Tibial nerve (tissue), 3 donors: ENCODE results near the gene MAP3K12.

Source experiments
- CTCF ChIP-seq, 5 experiments: fragments of 200-600 bp in 3 of 5; fragments of 450-650 bp in 2 of 5; sonication (generic) in 3 of 5; IDR thresholded peaks; one replicate each; pipeline ENCODE4 v1.5.1; 2016 to 2019; ENCODE audit warnings: antibody characterized with exemption in 5 of 5, mild to moderate bottlenecking in 3 of 5, moderate library complexity in 2 of 5
- POLR2A ChIP-seq, 2 donors: fragments of 450-650 bp; IDR thresholded peaks; one replicate each; pipeline ENCODE4 v1.6.1; 2017; ENCODE audit warnings: antibody characterized with exemption in 2 of 2, mild to moderate bottlenecking in 2 of 2, moderate library complexity in 2 of 2

GRCh38 chr12:53500142-53500775, 1.0 kb upstream of the MAP3K12 start:
- no peak for TF ChIP-seq CTCF (IDR thresholded peaks at IDR 0.05)
- TF ChIP-seq POLR2A (IDR thresholded peaks at IDR 0.05) = peak; percentile 95 to 97
